Measurements from ENCODE around the gene SYNGR3.
"Not testable (repeated sequence)": the region's sequence is repeated elsewhere in the genome, so short reads cannot be mapped to it uniquely, and the experiment has no call there.

The SYNGR3 gene

GRCh38 chr16:2032285-2033056 lies 42.7 kb downstream of the SYNGR3 start:
- Mint-ChIP-seq H3K36me3 (no peaks in the 10 kb centered on the region), H3K4me3 (no peak overlapping the region), H3K9me3 (no peaks in the 10 kb centered on the region), H3K4me1 (peaks cover 21% of the 10 kb centered on the region), H3K27me3 (peaks cover 51% of the 10 kb centered on the region), H3K27ac (no peak overlapping the region)
- ATAC-seq: peak; percentile 42

DNA sequence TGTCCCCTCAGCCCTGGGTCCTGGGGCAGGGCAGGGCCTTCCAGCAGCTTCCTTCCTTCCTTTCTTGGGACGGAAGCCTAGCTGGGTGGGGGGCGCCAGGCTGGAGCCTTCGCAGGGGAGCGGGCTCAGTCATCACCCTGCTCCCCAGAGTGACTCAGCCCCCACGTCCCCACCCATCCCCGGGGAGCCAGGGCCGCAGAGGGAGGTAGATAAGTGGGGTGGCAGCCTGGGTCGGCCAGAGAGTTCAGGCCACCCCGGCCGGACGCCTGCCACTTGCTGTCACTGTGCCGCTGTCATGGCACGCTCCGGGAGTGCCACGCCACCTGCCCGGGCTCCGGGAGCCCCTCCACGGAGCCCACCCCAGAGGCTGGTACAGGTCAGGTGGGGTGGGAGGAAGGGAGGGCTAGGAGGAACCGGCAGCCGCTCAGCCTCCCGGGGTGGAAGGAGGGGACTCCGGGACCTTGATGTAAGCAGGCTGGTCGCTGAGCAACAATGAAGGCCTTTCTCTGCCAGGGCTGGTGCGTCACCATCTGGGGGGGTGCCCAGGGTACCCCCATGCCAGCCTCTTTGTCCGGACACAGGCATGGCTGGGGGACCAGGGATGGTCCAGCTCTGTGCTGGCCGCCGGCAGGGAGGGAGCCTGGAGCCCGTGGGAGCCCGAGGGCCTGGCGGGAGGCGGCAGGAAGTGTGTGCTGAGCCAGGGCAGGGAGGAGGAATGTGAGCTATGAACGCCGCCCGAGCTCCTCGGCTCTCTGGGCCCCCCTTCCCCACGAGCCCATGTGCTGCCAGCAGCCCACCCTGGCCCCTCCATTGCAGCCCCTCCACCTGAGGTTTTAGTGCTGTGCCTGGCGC lies 43.5 kb downstream of the SYNGR3 start:
- no peaks in the 10 kb centered on the region for H3K36me3 Mint-ChIP-seq
- H3K4me1 Mint-ChIP-seq: peaks cover 21% of the 10 kb centered on the region
- ATAC-seq: peak; percentile 22
- H3K27ac Mint-ChIP-seq: peak overlapping the region; percentile 59
- no peaks in the 10 kb centered on the region for H3K9me3 Mint-ChIP-seq
- no peak overlapping the region for H3K4me3 Mint-ChIP-seq
- H3K27me3 Mint-ChIP-seq: peaks cover 52% of the 10 kb centered on the region

- Mint-ChIP-seq H3K27ac (peak overlapping the region; percentile 59), H3K4me1 (peaks cover 23% of the 10 kb centered on the region), H3K27me3 (peaks cover 49% of the 10 kb centered on the region)
- not testable (repeated sequence) for H3K36me3 Mint-ChIP-seq, H3K9me3 Mint-ChIP-seq, ATAC-seq, H3K4me3 Mint-ChIP-seq
Measured at GRCh38 chr16:2033909-2034695, 44.3 kb downstream of the SYNGR3 start.

DNA sequence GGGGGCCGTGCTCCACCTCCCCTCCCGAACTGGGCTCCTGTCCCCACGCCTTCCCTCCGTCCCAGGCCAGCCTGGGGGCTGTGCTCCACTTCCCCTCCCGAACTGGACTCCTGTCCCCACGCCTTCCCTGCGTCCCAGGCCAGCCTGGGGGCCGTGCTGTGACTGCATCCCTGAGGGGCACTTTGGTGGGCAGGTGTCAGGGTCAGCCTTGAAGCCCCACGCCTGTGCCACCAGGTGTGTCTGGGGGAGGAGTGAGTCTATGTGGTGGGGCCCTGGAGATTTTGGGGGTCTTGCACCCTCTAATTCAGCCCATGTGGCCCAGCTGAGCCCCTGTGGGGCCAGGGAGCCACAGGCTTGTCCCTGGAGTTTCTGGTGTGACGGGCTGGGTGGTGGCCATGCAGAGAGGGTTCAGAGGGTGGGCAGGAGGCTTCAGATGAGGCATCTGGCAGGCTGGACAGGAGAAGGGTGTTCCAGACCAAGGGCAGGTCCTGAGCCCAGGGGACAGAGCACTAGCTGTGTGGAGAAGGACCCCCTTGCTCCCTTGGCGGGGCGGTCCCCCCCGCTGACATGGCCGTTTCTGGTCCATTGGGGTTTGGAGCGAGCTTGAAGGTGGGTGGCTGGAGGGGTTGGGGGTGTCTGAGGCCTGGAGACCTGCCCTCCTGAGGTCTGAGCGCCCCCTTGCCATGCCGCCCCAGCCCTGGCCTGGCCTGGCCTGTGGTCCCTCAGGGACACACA lies 45.1 kb downstream of the SYNGR3 start:
- H3K36me3 Mint-ChIP-seq: no peaks in the 10 kb centered on the region
- H3K9me3 Mint-ChIP-seq: no peaks in the 10 kb centered on the region
- peaks cover 49% of the 10 kb centered on the region for H3K27me3 Mint-ChIP-seq
- no peak overlapping the region for H3K4me3 Mint-ChIP-seq
- no peak overlapping the region for H3K27ac Mint-ChIP-seq
- H3K4me1 Mint-ChIP-seq: peaks cover 26% of the 10 kb centered on the region
- no peak for ATAC-seq

DNA sequence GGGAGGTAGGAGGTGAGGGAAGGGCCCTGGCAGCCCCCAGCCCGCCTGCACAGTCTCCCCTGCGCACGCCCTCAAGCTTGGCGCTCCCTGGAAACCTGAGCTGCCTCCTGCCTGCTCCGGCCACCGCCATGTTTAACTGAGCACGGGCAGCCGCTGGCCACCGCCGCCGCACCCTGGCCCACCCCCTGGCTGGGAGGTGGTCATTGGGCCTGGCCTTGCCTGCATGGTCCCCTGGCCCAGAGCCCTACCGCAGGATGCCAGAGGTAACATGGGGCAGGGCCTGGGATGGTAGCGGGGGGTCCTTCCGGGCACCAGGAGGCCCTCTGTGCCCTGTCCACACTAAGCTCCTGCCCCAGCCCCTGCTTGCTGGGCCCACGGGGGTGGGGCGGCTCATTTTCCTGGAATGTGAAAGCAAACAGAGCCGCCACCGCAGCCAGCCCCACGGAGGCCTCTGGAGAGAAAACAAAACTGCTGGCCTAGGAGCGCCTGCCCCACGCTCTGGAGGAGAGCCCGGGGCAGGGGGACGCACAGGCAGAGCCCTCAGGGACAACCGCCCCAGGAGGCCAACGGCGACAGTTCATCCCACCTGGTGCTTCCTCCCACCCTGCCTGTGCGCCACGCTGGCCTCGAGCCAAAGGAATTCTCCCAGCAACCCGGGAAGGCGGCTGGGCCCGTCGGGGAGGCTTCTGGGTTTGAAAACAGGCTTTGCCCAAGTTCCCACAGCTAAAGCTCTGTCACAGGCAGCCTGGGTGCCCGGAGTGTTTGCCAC lies 45.8 kb downstream of the SYNGR3 start:
- H3K4me1 Mint-ChIP-seq: peaks cover 26% of the 10 kb centered on the region
- peaks cover 50% of the 10 kb centered on the region for H3K27me3 Mint-ChIP-seq

GRCh38 chr16:2036200-2036966 lies 46.6 kb downstream of the SYNGR3 start:
- H3K9me3 Mint-ChIP-seq: no peaks in the 10 kb centered on the region
- H3K27ac Mint-ChIP-seq: no peak overlapping the region
- no peak overlapping the region for H3K4me3 Mint-ChIP-seq
- ATAC-seq: no peak
- H3K27me3 Mint-ChIP-seq: peaks cover 50% of the 10 kb centered on the region
- no peaks in the 10 kb centered on the region for H3K36me3 Mint-ChIP-seq
- H3K4me1 Mint-ChIP-seq: peaks cover 26% of the 10 kb centered on the region

More for the DNA sequence above, 45.8 kb downstream of the SYNGR3 start:
- H3K9me3 Mint-ChIP-seq: no peaks in the 10 kb centered on the region
- H3K36me3 Mint-ChIP-seq: no peaks in the 10 kb centered on the region
- no peak overlapping the region for H3K4me3 Mint-ChIP-seq
- no peak for ATAC-seq
- H3K27ac Mint-ChIP-seq: no peak overlapping the region

GRCh38 chr16:2037115-2037514 lies 47.3 kb downstream of the SYNGR3 start:
- Mint-ChIP-seq H3K27me3 (peaks cover 44% of the 10 kb centered on the region), H3K4me1 (peaks cover 23% of the 10 kb centered on the region), H3K4me3 (no peak overlapping the region), H3K9me3 (no peaks in the 10 kb centered on the region), H3K27ac (no peak overlapping the region), H3K36me3 (no peaks in the 10 kb centered on the region)
- no peak for ATAC-seq

DNA sequence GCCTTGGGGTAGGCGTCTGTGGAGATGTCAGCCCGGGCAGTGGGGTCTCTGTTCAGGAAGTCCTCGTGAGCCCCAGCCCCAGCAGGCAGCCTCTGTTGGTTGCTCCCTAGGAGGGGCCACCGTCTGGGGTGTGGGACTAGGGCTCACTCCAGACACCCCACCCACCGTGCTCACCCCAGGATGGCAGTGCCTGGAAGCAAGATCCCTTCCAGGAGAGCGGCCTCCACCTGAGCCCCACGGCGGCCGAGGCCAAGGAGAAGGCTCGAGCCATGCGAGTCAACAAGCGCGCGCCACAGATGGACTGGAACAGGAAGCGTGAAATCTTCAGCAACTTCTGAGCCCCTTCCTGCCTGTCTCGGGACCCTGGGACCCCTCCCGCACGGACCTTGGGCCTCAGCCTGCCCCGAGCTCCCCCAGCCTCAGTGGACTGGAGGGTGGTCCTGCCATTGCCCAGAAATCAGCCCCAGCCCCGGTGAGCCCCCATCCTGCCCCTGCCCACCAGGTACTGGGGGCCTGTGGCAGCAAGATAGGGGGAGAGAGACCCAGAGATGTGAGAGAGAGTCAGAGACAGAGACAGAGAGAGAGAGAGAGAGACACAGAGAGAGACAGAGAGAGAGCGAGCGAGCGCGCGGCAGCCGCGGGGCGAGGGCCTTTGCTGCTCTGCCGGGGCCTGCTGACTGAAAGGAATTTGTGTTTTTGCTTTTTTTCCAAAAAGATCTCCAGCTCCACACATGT lies 48.0 kb downstream of the SYNGR3 start:
- peaks cover 37% of the 10 kb centered on the region for H3K27me3 Mint-ChIP-seq
- no peak for ATAC-seq
- H3K27ac Mint-ChIP-seq: no peak overlapping the region
- H3K4me3 Mint-ChIP-seq: no peak overlapping the region
- peaks cover 2% of the 10 kb centered on the region for H3K36me3 Mint-ChIP-seq
- H3K9me3 Mint-ChIP-seq: no peaks in the 10 kb centered on the region
- peaks cover 16% of the 10 kb centered on the region for H3K4me1 Mint-ChIP-seq

DNA sequence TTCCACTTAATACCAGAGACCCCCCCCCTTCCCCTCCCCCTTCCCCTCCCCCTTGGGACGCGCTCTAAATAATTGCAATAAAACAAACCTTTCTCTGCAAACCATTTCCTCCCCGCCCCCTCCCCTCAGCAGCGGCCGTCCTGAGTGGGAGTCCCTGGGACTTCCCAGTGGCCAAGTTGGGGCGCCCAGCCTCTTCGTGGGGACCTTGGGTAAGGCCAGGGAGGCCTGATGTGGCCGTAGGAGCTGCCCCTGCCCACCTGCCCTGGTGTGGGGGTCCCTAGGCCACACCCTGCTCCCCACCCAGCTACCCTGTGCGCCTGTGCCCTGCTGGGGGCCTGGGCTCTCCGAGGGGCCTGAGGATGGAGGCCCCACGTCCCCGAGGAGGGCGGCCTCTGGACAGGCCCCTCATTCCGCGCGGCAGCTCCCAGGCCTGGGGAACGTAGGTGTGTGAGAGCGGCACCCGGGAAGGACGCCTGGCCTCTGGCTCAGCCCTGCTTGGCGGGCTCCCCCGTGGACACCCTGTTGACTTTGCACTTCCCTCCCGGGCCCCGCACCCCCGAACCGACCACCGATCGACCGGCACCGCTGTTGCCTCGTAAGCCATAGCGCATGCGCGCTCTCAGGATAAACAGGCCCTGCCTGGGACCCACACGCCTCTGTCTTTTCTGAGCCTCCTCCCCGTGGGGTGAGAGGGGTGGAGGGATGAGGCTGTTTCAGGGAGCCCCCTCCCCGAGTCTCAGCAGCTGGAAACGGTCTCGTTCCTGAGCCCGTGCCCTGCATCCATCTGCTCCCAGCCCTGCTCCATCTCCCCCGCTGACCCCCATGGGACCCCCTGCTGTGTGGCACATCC lies 48.8 kb downstream of the SYNGR3 start:
- no peak overlapping the region for H3K27ac Mint-ChIP-seq
- no peaks in the 10 kb centered on the region for H3K9me3 Mint-ChIP-seq
- peaks cover 36% of the 10 kb centered on the region for H3K27me3 Mint-ChIP-seq
- peaks cover 16% of the 10 kb centered on the region for H3K4me1 Mint-ChIP-seq
- no peak for ATAC-seq
- no peak overlapping the region for H3K4me3 Mint-ChIP-seq
- peaks cover 8% of the 10 kb centered on the region for H3K36me3 Mint-ChIP-seq

- ATAC-seq: no peak
- peaks cover 8% of the 10 kb centered on the region for H3K36me3 Mint-ChIP-seq
- H3K27ac Mint-ChIP-seq: no peak overlapping the region
Measured at GRCh38 chr16:2039274-2040031, 49.7 kb downstream of the SYNGR3 start.

GRCh38 chr16:2040041-2040786 lies 50.4 kb downstream of the SYNGR3 start:
- H3K36me3 Mint-ChIP-seq: peaks cover 8% of the 10 kb centered on the region
- no peak overlapping the region for H3K27ac Mint-ChIP-seq
- H3K9me3 Mint-ChIP-seq: no peaks in the 10 kb centered on the region
- peaks cover 20% of the 10 kb centered on the region for H3K4me1 Mint-ChIP-seq
- peaks cover 30% of the 10 kb centered on the region for H3K27me3 Mint-ChIP-seq
- no peak for ATAC-seq
- H3K4me3 Mint-ChIP-seq: no peak overlapping the region

More at GRCh38 chr16:2039274-2040031, 49.7 kb downstream of the SYNGR3 start:
- Mint-ChIP-seq H3K4me3 (no peak overlapping the region), H3K27me3 (peaks cover 36% of the 10 kb centered on the region), H3K9me3 (no peaks in the 10 kb centered on the region), H3K4me1 (peaks cover 20% of the 10 kb centered on the region)
